ENCODE results near the gene SPATC1L. TPM values are rescaled to one million over a fixed set of nuclear protein-coding genes. Genes with fewer than 3 reads are reported as not detected.
"Not testable (repeated sequence)": the region's sequence is repeated elsewhere in the genome, so short reads cannot be mapped to it uniquely, and the experiment has no call there.

Gene SPATC1L
- total and polyA plus RNA-seq, 2 donors (not counting 1 experiment from before 2014, with no cell fraction given), result 11.4 to 15.4 TPM

DNA sequence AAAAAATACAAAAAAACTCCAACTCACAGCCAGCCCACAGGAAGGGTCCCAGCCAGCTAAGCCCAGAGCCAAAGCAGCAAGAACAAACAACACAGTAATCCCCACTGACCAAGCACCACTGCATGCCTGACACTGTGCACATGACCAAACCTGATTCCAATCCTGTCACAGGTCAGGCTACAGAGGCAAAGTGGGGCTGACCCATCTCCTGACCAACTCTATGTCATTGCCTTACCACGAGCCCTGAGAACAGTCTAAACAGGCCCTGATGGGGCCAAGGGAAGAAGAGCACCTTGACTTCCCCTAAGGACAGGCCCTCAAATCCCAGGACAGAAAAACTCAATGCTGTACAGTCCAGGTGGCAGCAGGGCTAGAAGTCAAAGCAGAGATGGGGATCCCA, 41.9 kb upstream of the SPATC1L start:
- ChIA-PET POLR2A (no interaction called here), CTCF (interaction anchor here (0.7 kb wide), 1 partner anchor 86 kb away, joined by 3 read pairs; no protein-coding TSS in a partner anchor)
- intact Hi-C loops (cut with micrococcal nuclease), result no loop called here
- Mint-ChIP-seq H3K4me3 (peak overlapping the region; percentile 88), H3K4me1 (peaks cover 35% of the 10 kb centered on the region), H3K27me3 (no peaks in the 10 kb centered on the region), H3K9me3 (ENCODE audit: insufficient read depth) (no peaks in the 10 kb centered on the region), H3K27ac (no peak overlapping the region)
- H3K9me3 ChIP-seq (ENCODE audit: control extremely low read depth in 1 of 3, control insufficient read depth in 2 of 3, insufficient read depth in 1 of 3, low read length in 2 of 3), result no peaks in the 10 kb centered on the region
- ATAC-seq (ENCODE audit: low read depth) (no peak), DNase-seq (no peak)
- no peaks in the 10 kb centered on the region for H3K36me3 ChIP-seq (replicated peaks in 1 of 2; ENCODE audit: control extremely low read depth in 1 of 2, control insufficient read depth in 1 of 2, extremely low read depth in 1 of 2, insufficient read depth in 2 of 2, low read length in 1 of 2)
- H3K4me1 ChIP-seq (ENCODE audit: control insufficient read depth in 2 of 2, insufficient read depth in 2 of 2, low read length in 2 of 2), result peaks cover 21 to 22% of the 10 kb centered on the region in 2 donors
- H3K4me2 ChIP-seq (replicated peaks; ENCODE audit: low read depth, low read length, poor library complexity, severe bottlenecking), result no peak overlapping the region
- peaks cover 31% of the 10 kb centered on the region for H3K79me2 ChIP-seq (ENCODE audit: control insufficient read depth, insufficient read depth, low read length)
- H3K4me3 ChIP-seq (ENCODE audit: control extremely low read depth in 1 of 5, extremely low read depth in 1 of 5, insufficient read depth in 1 of 5, low read depth in 2 of 5, low read length in 4 of 5), result no peak overlapping the region
- no peak for TF ChIP-seq EZH2 (IDR thresholded peaks at IDR 0.05; ENCODE audit: borderline replicate concordance, insufficient read depth, low read depth, low read length, poor library complexity, severe bottlenecking)
- TF ChIP-seq, protein P1, sequence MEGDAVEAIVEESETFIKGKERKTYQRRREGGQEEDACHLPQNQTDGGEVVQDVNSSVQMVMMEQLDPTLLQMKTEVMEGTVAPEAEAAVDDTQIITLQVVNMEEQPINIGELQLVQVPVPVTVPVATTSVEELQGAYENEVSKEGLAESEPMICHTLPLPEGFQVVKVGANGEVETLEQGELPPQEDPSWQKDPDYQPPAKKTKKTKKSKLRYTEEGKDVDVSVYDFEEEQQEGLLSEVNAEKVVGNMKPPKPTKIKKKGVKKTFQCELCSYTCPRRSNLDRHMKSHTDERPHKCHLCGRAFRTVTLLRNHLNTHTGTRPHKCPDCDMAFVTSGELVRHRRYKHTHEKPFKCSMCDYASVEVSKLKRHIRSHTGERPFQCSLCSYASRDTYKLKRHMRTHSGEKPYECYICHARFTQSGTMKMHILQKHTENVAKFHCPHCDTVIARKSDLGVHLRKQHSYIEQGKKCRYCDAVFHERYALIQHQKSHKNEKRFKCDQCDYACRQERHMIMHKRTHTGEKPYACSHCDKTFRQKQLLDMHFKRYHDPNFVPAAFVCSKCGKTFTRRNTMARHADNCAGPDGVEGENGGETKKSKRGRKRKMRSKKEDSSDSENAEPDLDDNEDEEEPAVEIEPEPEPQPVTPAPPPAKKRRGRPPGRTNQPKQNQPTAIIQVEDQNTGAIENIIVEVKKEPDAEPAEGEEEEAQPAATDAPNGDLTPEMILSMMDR (IDR thresholded peaks at IDR 0.05), result no peak
- H4K20me1 ChIP-seq (ENCODE audit: control insufficient read depth, insufficient read depth, low read length, poor library complexity, severe bottlenecking), result peaks cover 10% of the 10 kb centered on the region
- H3K27me3 ChIP-seq (replicated peaks in 1 of 4; ENCODE audit: control extremely low read depth in 1 of 4, control insufficient read depth in 3 of 4, insufficient read depth in 4 of 4, low read length in 3 of 4), result no peaks in the 10 kb centered on the region
- H3K9ac ChIP-seq (ENCODE audit: low read length), result no peak overlapping the region
- no peak overlapping the region for H2AFZ ChIP-seq (ENCODE audit: insufficient read depth, low read depth, low read length, poor library complexity, severe bottlenecking)
- WGBS (ENCODE audit: insufficient coverage), result 100% methylated on average over 1 of the region's 1 CpG
- H3K27ac ChIP-seq (ENCODE audit: low read length in 2 of 2), result no peak overlapping the region

DNA sequence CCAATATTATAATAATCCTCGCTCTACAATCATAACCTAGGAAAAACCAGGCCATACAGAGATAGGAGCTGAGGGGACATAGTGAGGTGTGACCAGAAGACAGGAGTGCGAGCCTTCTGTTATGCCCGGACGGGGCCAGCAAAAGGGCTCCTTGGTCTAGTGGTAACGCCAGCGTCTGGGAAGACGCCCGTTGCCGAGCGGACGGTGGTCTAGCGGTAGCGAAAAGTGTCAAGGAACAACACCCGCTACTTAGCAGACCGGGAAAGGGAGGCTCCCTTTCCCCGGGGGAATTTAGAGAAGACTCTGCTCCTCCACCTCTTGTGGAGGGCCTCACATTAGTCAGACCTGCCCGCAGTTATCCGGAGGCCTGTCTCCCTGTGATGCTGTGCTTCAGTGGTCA, 39.4 kb upstream of the SPATC1L start:
- H3K27me3 ChIP-seq (replicated peaks in 1 of 4; ENCODE audit: control extremely low read depth in 1 of 4, control insufficient read depth in 3 of 4, insufficient read depth in 4 of 4, low read length in 3 of 4); H3K4me3 ChIP-seq (ENCODE audit: control extremely low read depth in 1 of 5, extremely low read depth in 1 of 5, insufficient read depth in 1 of 5, low read depth in 2 of 5, low read length in 4 of 5); H3K4me2 ChIP-seq (replicated peaks; ENCODE audit: low read depth, low read length, poor library complexity, severe bottlenecking); intact Hi-C loops (cut with micrococcal nuclease); DNase-seq; H3K27ac Mint-ChIP-seq; CTCF ChIA-PET; H3K27me3 Mint-ChIP-seq; POLR2A ChIA-PET; H3K9me3 Mint-ChIP-seq (ENCODE audit: insufficient read depth); H2AFZ ChIP-seq (ENCODE audit: insufficient read depth, low read depth, low read length, poor library complexity, severe bottlenecking); H3K27ac ChIP-seq (ENCODE audit: low read length in 2 of 2); H3K36me3 ChIP-seq (replicated peaks in 1 of 2; ENCODE audit: control extremely low read depth in 1 of 2, control insufficient read depth in 1 of 2, extremely low read depth in 1 of 2, insufficient read depth in 2 of 2, low read length in 1 of 2); H4K20me1 ChIP-seq (ENCODE audit: control insufficient read depth, insufficient read depth, low read length, poor library complexity, severe bottlenecking); H3K4me3 Mint-ChIP-seq; H3K9ac ChIP-seq (ENCODE audit: low read length); H3K9me3 ChIP-seq (ENCODE audit: control extremely low read depth in 1 of 3, control insufficient read depth in 2 of 3, insufficient read depth in 1 of 3, low read length in 2 of 3); ATAC-seq (ENCODE audit: low read depth): not testable (repeated sequence)
- Histone ChIP-seq H3K4me1 (ENCODE audit: control insufficient read depth in 2 of 2, insufficient read depth in 2 of 2, low read length in 2 of 2) (peaks cover 14 to 15% of the 10 kb centered on the region in 2 donors), H3K79me2 (ENCODE audit: control insufficient read depth, insufficient read depth, low read length) (peaks cover 49% of the 10 kb centered on the region)
- peaks cover 25% of the 10 kb centered on the region for H3K4me1 Mint-ChIP-seq
- WGBS (ENCODE audit: insufficient coverage), result 97% methylated on average over 15 of the region's 18 CpGs

All from B cell (primary cell).